ENCODE measurements around the gene TCEAL4.

Gene TCEAL4

GRCh38 chrX:103610282-103610681, 25.0 kb downstream of the TCEAL4 start:
- Histone ChIP-seq H3K9ac (no peak overlapping the region), H3K9me3 (replicated peaks in 1 of 11) (no peaks in the 10 kb centered on the region), H3K27me3 (peaks cover 0 to 10% (median 4%) of the 10 kb centered on the region in 11 experiments; a peak in 5 of 22 replicates), H3K36me3 (no peaks in the 10 kb centered on the region), H3K27ac (no peak overlapping the region), H3K4me1 (peaks cover 0 to 6% (median 2%) of the 10 kb centered on the region in 10 experiments; a peak in 7 of 20 replicates), H3K4me3 (no peak overlapping the region), H4K20me1 (no peaks in the 10 kb centered on the region), H3K4me2 (no peak overlapping the region)
- no peak for TF ChIP-seq Cebpa-rat (IDR thresholded peaks at IDR 0.05)

- Histone ChIP-seq H3K9me3 (replicated peaks in 1 of 11) (no peaks in the 10 kb centered on the region), H4K20me1 (no peaks in the 10 kb centered on the region), H3K4me3 (no peak overlapping the region), H3K27me3 (peaks cover 0 to 3% (median 0%) of the 10 kb centered on the region in 11 experiments; a peak in 1 of 22 replicates), H3K36me3 (no peaks in the 10 kb centered on the region), H3K27ac (no peak overlapping the region), H3K4me2 (no peak overlapping the region), H3K9ac (no peak overlapping the region), H3K4me1 (peaks cover 0 to 4% (median 1%) of the 10 kb centered on the region in 10 experiments; a peak in 7 of 20 replicates)
- TF ChIP-seq Cebpa-rat (IDR thresholded peaks at IDR 0.05), result no peak
Measured at GRCh38 chrX:103613362-103613890, 28.1 kb downstream of the TCEAL4 start.

- Histone ChIP-seq H3K27me3 (no peaks in the 10 kb centered on the region), H3K9ac (no peak overlapping the region), H3K4me1 (no peaks in the 10 kb centered on the region), H4K20me1 (no peaks in the 10 kb centered on the region), H3K9me3 (replicated peaks in 1 of 11) (no peaks in the 10 kb centered on the region), H3K4me3 (no peak overlapping the region), H3K27ac (no peak overlapping the region), H3K4me2 (no peak overlapping the region), H3K36me3 (no peaks in the 10 kb centered on the region)
- TF ChIP-seq Cebpa-rat (IDR thresholded peaks at IDR 0.05), result no peak
Measured at GRCh38 chrX:103614999-103615398, 29.7 kb downstream of the TCEAL4 start.

GRCh38 chrX:103615781-103616371, 30.6 kb downstream of the TCEAL4 start:
- Histone ChIP-seq H3K27me3 (no peaks in the 10 kb centered on the region), H3K4me1 (no peaks in the 10 kb centered on the region), H4K20me1 (no peaks in the 10 kb centered on the region), H3K4me2 (no peak overlapping the region), H3K36me3 (no peaks in the 10 kb centered on the region), H3K4me3 (no peak overlapping the region), H3K9me3 (replicated peaks in 1 of 11) (no peaks in the 10 kb centered on the region; a peak in 1 of 22 replicates), H3K9ac (no peak overlapping the region), H3K27ac (no peak overlapping the region)
- TF ChIP-seq Cebpa-rat (IDR thresholded peaks at IDR 0.05), result no peak

- H3K9ac ChIP-seq, result no peak overlapping the region
- H3K27ac ChIP-seq, result no peak overlapping the region
Measured at GRCh38 chrX:103616676-103617186, 31.4 kb downstream of the TCEAL4 start.

GRCh38 chrX:103624111-103624510, 38.8 kb downstream of the TCEAL4 start:
- Histone ChIP-seq H3K36me3 (no peaks in the 10 kb centered on the region), H3K4me3 (no peak overlapping the region), H3K9ac (no peak overlapping the region), H3K27me3 (no peaks in the 10 kb centered on the region), H3K27ac (no peak overlapping the region), H3K4me2 (no peak overlapping the region), H3K4me1 (peaks cover 0 to 4% (median 0%) of the 10 kb centered on the region in 10 experiments; a peak in 3 of 20 replicates), H4K20me1 (no peaks in the 10 kb centered on the region), H3K9me3 (replicated peaks in 1 of 11) (no peaks in the 10 kb centered on the region; a peak in 1 of 22 replicates)
- no peak for TF ChIP-seq Cebpa-rat (IDR thresholded peaks at IDR 0.05)

More at GRCh38 chrX:103616676-103617186, 31.4 kb downstream of the TCEAL4 start:
- H3K9me3 ChIP-seq (replicated peaks in 1 of 11), result no peaks in the 10 kb centered on the region; a peak in 1 of 22 replicates
- no peak overlapping the region for H3K4me3 ChIP-seq
- H3K27me3 ChIP-seq, result no peaks in the 10 kb centered on the region
- H4K20me1 ChIP-seq, result no peaks in the 10 kb centered on the region
- no peak for TF ChIP-seq Cebpa-rat (IDR thresholded peaks at IDR 0.05)
- H3K4me2 ChIP-seq, result no peak overlapping the region
- H3K4me1 ChIP-seq, result no peaks in the 10 kb centered on the region
- H3K36me3 ChIP-seq, result no peaks in the 10 kb centered on the region

GRCh38 chrX:103626855-103627254, 41.5 kb downstream of the TCEAL4 start:
- Histone ChIP-seq H4K20me1 (no peaks in the 10 kb centered on the region), H3K4me1 (peaks cover 0 to 5% (median 2%) of the 10 kb centered on the region in 10 experiments; a peak in 5 of 20 replicates), H3K27ac (no peak overlapping the region), H3K4me2 (no peak overlapping the region), H3K36me3 (no peaks in the 10 kb centered on the region), H3K9me3 (replicated peaks in 1 of 11) (no peaks in the 10 kb centered on the region), H3K27me3 (no peaks in the 10 kb centered on the region), H3K9ac (no peak overlapping the region), H3K4me3 (no peak overlapping the region)
- no peak for TF ChIP-seq Cebpa-rat (IDR thresholded peaks at IDR 0.05)

- H3K27ac ChIP-seq, result peak within 1 kb of the TSS; percentile 33 to 64 (median 61); a peak in 21 of 22 replicates
- TF ChIP-seq Cebpa-rat (IDR thresholded peaks at IDR 0.05), result no peak
- H3K9ac ChIP-seq, result peak within 1 kb of the TSS; percentile 61 to 82 (median 73)
- peak within 1 kb of the TSS; percentile 63 to 78 (median 72) for H3K4me3 ChIP-seq
- no peaks in the 10 kb centered on the region for H3K36me3 ChIP-seq
- peaks cover 0 to 5% (median 2%) of the 10 kb centered on the region in 10 experiments; a peak in 5 of 20 replicates for H3K4me1 ChIP-seq
- H3K4me2 ChIP-seq, result peak within 1 kb of the TSS; percentile 52 to 75 (median 70)
- no peaks in the 10 kb centered on the region for H3K27me3 ChIP-seq
- no peaks in the 10 kb centered on the region for H3K9me3 ChIP-seq (replicated peaks in 1 of 11)
- no peaks in the 10 kb centered on the region for H4K20me1 ChIP-seq
Measured at GRCh38 chrX:103628386-103629317, 43.3 kb downstream of the TCEAL4 start, which contains the start of gene TCEAL1. TSS of gene TCEAL1 (plus strand) at chrX:103628975. CDS start at chrX:103629917, 942 bp downstream.

Data from BLaER1 treated with 17β-estradiol and CSF1 and Interleukin-3, amounts not matched to agents 10 nM and 100 nM (cell line).